Stimulated activated CD8-positive, alpha-beta memory T cell treated with anti-CD3 and anti-CD28 coated beads, Interleukin-2, amount 100 ng/mL, for 48 hours (primary cell): ENCODE results near the gene ZNF414.

Experiments
- DNase-seq, 2 donors: peaks; one replicate each; pipeline ENCODE4 v3.0.0-alpha.2; 2020; ENCODE audit warnings: low read depth in 2 of 2

The ZNF414 gene

GRCh38 chr19:8490395-8490760 is 23.6 kb downstream of the ZNF414 start:
- DNase-seq: no peak

DNA sequence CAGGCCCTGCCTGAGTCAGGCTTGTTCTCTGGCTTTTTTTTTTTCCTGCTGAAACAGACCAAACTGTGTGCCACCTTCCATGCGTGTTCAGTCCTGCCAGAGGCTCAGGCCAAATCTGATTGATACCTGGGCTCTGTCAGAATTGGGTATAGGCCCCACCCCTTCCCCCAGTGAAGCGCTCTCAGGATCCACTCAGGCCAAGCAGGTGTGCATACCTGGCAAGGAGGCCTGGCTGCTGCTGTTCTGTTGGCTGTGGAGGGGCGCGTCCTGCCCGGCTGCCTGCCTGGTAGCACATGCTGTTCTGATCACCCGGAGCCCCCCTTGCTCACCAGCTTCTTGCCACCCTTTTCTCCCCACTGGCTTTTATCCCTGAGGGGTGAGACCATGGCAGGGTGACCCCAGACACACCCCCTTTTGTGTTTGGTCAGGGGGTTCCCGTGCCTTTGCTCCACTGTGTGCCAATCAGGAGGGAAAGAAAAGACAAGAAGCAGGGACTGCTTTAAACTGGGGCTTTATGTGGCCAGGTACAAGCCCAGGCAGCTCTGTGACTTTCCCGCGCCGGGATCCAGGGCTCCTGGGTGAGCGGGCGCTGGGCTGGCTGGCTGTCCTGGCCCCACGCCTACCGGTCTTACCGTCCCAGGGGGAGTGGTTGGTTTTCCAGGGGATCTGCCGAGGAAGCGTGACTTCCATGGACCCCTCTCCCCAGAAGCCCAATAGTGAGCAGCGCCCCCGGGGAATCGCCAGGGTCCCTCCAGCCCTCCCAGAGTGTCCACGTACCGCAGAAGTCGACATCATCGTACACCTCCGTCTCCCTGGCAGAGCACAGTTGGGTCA is 24.2 kb downstream of the ZNF414 start:
- DNase-seq: no peak

DNA sequence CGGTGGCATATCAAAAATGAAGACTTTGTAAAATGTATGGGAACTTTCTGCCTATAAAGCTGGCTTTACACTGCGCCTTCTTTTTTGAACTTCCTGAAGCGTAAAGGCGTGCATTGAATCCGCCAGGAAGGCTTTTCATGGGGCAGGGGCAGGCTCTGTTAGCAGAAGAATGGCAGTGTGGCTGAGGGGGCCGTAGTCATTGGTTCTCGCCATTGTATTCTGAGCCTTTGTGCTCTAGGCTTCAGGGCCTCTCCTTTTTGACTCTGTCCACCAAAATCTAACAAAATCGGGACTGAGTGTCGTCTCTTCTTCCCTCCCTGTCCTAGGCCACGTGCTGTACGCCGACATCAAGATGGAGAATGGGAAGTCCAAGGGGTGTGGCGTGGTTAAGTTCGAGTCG is 25.6 kb downstream of the ZNF414 start:
- DNase-seq: no peak

DNA sequence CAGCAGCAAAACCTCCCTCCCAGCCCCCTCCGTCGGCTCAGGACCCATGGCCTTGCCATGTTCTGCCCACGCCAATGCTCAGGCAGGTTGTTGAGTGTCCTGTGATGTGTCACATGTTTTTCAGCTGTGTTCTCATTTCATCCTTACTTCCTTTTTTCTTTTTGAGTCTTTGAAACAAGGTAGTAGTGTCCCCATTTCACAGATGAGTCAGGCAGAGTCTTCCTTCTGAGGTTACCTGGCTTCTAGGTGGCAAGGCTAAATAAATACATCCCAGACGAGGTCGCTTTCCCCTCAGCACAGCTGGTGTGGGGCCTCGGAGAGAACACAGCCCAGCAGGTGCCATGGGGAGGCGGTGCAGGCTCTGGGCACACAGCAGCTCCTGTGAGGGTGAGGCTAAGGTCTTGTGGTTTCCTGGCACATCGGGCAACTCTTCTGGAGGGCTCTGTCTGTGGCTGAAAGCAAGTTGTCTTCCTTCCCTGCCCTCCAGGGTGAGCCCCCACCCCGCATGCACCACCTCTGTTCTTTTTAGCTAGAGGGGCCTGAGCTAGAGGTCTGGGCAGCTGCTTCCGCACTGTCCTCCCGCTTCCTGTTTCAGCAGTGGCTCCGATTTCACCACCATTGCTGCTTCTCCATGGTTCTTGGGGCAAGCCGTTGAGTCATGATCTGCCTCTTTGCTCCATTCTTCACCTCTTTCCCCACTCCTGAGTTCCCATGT is 26.7 kb downstream of the ZNF414 start:
- peak; percentile 34 to 44 for DNase-seq

DNA sequence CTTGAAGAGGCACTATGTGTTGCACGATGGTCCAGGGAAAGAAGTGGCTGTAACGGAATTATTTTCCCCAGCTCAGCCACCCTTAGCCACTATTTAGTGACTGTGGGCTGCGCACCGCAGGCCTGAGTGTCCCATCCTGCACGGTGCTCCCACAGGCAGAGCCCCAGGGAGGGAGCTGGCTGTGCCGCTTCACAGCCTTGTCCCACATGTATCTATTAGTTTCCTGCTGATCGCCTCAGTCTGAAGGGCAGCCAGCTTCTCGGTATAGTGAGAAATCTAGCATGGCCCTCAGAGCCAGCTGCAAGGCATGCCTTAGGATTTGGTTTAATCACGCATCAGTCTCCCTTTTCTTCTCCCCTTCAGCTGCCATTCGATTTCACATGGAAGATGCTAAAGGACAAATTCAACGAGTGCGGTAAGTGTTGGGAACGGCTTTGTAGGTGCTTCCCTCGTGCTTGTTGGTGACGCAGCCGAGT is 27.3 kb downstream of the ZNF414 start:
- DNase-seq: no peak

GRCh38 chr19:8485561-8486371 is 28.2 kb downstream of the ZNF414 start:
- no peak for DNase-seq

GRCh38 chr19:8484331-8484894 is 29.6 kb downstream of the ZNF414 start:
- no peak for DNase-seq

DNA sequence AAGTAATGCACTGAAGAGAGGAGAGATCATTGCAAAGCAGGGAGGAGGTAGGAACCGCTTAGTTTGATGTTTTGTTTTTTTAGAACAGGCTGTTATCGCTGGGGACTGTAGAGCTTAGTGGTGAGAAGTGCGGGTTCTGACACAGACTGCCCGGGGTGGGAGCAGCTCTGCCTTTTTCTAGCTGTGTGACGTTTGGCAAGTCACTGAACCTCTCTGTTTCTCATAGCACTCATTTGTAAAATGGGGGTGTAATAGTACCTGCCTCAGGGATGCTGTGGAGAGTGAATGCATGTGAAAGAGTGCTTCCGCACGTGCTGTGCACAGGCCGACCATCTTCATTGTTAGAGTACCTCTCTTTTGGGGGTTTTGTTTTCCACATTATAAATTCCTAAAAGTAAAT is 30.8 kb downstream of the ZNF414 start:
- no peak for DNase-seq

GRCh38 chr19:8482696-8483095 is 31.3 kb downstream of the ZNF414 start:
- DNase-seq: no peak

GRCh38 chr19:8481616-8482015 is 32.4 kb downstream of the ZNF414 start:
- DNase-seq: no peak

- no peak for DNase-seq
Measured at GRCh38 chr19:8481201-8481600, 32.8 kb downstream of the ZNF414 start.

DNA sequence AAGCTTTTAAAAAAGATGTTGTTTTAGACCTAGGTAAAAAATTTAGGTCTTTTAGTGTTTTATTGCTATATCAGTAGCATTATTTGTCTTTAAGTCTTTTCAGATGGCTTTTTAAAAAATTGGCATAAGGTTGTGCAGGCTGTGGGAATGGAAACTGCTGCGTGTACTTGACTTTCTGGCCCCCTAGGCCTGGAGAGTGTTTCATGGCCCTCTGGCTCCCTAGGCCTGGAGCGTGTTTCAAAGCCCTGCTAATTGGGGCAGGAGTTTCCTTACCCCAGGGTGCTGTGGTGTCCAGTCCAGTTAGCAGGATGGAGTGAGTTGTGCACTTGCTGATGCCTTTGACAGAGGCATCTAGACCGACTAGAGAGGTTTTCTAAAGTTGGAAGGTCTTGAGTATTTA is 35.4 kb downstream of the ZNF414 start:
- DNase-seq: no peak

DNA sequence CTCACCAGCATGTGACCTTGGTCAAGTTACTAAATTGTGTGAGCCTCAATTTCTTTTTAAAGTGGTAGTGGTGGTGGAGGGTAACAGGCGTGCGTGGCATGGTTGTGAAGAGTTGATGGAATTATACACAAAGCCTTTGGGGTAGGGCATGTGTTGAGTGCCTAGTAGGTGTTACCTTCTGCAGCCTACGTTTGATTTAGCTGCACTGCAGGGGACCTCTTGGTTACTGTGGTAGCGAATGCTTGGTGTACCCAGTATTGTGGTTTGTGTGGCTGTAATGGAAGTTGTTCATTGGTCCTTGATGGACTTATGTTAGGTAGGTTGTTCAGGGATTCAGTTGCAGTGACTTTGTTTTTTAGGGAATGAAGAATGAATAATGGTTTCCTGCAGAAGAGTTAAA is 36.1 kb downstream of the ZNF414 start:
- DNase-seq: no peak

DNA sequence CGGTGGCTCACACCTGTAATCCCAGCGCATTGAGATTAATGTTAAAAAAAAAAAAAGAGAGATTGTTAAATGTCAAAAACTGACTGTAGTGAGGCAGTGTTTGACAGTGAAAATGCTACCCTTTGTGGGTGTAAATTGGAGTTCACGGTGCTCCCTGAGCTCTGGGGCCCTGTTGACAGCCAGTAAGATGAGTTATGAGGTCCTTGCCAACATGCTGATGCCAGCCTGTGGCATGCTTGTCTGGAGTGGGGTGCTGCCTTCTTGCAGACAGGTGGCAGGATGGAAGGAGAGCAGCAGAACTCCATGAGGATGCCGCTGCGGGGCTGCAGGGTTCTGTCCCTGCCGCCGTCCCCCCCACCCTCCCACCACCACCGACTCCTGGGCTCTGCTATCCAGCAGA is 37.4 kb downstream of the ZNF414 start:
- no peak for DNase-seq

DNA sequence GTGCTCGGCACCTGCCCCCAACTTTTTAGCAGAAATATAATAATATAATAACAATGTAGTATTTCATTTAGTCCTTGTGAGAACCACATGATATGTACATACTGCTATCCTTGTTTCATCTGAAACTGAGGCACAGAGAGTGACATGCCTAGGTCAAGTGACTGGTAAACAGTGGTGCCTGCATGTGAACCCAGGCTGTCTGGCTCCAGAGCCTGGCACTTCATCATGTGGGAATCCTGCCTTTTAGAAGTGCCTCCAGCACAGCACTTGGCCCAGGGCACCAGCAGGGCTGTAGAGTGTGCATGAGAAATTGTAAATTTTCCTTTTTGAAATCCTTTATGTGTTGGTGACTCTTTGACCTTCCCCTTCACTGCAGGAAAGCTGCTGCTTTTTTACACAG is 39.0 kb downstream of the ZNF414 start:
- no peak for DNase-seq

DNA sequence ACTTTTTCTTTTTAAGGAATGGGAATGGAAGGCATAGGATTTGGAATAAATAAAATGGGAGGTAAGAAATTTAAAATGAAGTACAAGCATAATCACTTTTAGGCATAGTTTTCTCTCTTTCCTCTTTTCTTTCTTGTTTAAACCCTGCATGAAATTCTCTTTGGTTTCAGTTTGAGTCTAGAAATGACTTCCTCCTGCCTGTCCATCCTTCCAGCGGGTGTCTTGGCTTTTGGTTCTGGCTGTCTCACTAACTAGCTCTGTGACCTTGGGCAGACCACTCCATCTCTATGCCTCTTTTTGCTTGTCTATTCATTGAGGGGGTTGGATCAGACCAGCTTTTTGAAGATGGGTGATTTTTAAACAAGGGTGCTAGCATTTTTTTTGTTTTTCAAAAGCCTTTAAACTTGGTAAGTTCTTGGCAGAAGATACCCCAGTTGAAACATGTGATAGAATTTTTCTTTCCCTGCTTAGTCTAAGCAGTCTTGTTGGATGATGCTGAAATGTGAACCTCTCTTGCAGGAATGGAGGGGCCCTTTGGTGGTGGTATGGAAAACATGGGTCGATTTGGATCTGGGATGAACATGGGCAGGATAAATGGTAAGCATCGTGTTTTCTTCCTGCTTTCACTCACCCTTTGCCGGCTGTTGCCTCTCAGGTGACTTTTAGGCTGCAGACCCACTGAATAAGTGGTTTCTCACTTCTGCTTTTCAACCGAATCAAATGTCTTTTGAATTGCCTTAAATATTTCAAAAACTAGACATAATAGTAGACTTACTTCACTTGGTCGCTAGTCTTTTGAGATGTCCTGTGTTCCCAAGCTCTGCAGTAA is 40.1 kb downstream of the ZNF414 start:
- DNase-seq: no peak

GRCh38 chr19:8469613-8470368 is 44.2 kb downstream of the ZNF414 start:
- no peak for DNase-seq

DNA sequence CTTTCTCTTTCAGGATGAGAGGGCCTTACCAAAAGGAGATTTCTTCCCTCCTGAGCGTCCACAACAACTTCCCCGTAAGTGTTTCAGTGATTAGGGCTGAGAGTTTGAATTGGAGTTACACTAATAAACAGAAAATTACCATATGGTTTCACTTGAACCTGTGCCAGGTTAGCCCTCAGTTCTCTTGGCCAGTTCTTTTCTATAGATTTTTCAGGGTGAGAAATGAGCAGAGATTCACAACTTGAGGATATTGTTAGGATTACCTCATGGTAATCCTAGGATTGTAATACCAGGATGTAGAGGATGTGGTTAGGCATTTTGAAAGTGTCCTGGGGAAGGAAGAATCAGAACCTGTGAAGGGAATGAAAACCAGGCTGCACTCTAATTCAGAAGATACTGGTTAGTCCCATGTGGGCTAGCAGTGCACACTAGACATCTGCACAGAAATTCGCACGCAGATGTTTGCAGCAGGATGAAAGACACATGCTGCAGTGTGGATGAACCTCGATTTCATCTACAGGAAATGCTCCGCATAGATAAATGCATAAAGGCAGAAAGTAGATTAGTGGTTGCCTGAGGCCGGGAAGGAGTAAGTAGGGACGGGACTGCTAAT is 45.1 kb downstream of the ZNF414 start:
- DNase-seq: no peak

DNA sequence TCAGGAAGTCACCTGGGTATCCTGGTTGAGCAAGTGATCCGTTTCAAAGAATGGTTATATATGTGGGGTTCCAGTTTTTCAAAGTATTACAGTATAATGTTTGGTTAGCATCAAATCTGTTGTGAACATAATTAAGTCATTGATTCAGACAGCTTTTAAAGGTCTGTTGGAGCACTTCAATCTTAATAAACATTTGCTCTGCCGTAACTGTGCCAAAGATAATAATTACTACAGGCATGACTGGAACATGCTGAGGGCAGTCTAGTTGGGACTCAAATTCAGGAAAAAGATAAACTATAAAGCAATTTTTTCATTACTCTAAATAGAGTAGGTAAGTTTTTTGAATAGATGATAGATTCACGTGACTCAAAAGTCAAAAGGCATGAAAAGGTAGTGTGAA is 45.8 kb downstream of the ZNF414 start:
- no peak for DNase-seq

- no peak for DNase-seq
Measured at GRCh38 chr19:8466018-8466417, 47.9 kb downstream of the ZNF414 start.
